IPS-11a (cell line): ENCODE data around the gene PRKG1.
"Not testable (repeated sequence)": the region's sequence is repeated elsewhere in the genome, so short reads cannot be mapped to it uniquely, and the experiment has no call there.

Experiments used
- H3K4me3 ChIP-seq: one replicate; pipeline ENCODE4 v1.5.1; 2013; ENCODE audit warnings: low read depth, low read length, control low read depth

The PRKG1 gene

DNA sequence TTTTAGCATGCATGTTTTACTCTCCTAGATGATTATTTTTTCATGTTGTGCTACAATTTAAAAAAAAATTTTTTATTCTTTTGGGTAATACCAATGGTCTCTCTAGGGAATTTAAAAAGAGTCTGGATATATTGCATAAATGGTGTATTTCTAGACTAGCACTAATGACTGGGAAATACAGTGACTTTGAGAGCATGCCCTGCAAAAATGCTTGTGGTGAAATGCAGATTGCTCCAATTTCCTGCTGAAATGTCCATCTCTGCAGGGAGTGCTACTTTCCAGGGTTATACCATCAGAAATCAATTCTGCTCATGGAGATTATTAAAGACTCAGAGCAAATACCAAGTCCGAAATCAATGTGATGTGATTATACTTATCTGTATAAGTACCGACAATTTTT, 186.1 kb downstream of the PRKG1 start:
- H3K4me3 ChIP-seq = no peak overlapping the region

DNA sequence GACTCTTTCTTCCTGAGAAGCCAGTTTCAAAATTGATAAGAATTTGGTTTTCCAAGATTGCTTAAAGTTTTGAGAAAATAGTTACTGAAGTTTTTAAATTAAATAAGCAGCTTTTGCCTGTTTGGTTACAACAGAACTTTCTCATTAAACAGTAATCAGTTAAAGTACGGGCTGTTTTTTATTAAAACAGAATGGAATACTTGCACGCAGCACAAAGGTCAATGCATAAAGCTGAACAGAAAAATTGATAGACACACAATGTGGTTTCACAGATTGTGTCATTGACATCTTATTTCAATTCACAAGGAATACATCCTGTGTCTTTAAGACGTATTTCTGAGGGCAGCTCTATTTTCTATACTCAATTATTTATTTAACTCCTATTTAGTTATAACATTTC, 192.2 kb downstream of the PRKG1 start:
- H3K4me3 ChIP-seq = no peak overlapping the region

DNA sequence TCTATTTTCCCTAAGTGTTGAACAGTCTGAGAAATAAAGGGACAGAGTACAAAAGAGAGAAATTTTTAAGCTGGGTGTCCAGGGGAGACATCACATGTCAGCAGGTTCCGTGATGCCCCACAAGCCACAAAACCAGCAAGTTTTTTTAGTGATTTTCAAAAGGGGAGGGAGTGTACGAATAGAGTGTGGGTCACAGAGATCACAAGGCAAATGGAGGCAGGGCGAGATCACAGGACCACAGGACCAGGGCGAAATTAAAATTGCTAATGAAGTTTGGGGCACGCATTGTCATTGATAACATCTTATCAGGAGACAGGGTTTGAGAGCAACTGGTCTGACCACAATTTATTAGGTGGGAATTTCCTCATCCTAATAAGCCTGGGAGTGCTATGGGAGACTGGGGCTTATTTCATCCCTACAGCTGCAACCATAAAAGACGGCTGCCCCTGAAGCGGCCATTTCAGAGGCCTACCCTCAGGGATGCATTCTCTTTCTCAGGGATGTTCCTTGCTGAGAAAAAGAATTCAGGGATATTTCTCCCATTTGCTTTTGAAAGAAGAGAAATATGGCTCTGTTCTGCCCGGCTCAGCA, 193.8 kb downstream of the PRKG1 start:
- H3K4me3 ChIP-seq = not testable (repeated sequence)

DNA sequence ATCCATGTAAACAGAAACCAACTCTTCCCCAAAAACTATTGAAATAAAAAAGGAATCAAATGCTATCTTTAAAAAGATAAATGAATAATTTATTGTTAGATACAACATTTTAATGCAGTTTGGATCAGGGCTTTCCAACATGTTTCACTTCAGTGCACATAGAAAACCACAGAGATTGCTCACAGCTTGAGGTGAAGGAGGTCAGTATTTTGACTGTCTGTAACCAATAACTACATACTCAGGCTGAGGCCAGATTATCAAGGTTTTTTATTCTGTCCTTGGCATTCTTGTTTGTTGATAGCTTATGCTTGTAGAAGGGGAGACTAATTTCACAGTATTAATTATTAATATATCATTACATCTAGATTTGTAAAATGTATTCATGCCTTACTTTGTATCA, 195.5 kb downstream of the PRKG1 start:
- H3K4me3 ChIP-seq = no peak overlapping the region

DNA sequence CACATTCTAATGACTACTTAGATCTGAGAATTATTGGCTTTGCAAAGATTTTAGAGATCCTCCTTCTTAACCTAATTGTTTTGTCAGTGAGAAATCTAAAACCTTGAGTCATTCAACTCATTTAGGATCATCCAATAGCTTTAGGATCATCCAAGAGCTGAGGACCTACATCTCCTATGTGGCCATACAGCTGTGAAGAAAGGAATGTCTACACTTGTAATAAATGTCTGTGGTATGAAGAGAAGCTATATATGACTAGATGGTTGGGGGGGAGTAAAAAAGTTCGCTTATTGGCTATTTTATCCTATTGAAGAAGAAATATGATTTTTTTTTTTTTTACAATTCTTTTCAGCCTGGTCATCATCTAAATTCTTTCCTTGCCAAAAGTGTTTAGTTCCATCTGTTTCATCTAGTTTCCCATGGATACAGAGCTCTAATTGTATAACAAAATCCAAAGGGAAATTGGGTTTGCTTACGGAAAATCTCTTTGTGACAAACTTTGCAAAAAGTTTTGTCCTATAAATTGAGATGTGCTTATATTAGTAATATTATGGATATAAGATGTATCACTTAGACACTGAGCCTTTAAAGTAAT, 196.7 kb downstream of the PRKG1 start:
- no peak overlapping the region for H3K4me3 ChIP-seq

DNA sequence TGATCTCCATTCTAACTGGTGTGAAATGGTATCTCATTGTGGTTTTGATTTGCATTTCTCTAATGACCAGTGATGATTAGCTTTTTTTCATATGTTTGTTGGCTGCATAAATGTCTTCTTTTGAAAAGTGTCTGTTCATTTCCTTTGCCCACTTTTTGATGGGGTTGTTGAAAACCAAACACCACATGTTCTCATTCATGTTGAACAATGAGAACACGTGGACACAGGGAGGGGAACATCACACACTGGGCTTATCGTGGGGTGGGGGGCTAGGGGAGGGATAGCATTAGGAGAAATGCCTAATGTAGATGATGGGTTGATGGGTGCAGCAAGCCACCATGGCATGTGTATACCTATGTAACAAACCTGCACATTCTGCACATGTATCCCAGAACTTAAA, 197.8 kb downstream of the PRKG1 start:
- H3K4me3 ChIP-seq = not testable (repeated sequence)

DNA sequence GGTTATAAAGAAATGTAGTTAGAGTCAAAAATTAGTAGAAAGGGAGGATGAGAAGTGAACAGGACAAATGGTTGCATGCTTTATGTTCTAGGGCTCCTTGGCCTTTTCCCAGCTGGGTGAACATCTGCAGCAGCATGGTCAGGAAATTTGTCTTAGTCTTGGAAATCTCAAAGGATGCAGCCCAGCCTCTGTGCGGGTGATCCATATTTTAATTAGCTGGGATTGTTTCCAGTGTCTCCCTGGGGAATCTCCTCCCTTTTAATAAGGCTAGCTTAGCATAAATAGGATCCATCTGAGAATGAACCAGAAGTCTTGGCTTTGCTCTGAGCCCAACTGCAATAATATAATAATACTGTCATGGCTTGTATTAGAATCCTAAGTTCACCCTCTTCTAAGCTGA, 198.3 kb downstream of the PRKG1 start:
- no peak overlapping the region for H3K4me3 ChIP-seq

DNA sequence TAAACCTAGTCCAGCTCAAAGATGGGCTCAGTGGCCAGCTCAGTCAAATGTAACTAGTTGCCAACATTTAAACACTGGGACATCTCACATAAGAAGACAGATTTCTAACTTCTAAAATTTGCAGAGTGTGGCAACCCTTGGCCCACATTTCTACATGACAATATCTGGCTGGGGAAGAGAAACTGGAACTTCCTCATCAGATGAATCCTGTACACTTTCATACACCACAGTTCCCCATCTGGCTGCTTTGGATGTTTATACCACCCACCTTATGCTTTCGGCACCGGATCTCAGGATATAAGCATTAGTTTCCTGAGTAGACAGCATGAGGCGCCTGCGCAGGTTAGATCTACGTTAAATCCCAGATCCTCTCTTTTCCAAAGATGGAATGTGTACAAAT, 199.3 kb downstream of the PRKG1 start:
- H3K4me3 ChIP-seq = no peak overlapping the region

DNA sequence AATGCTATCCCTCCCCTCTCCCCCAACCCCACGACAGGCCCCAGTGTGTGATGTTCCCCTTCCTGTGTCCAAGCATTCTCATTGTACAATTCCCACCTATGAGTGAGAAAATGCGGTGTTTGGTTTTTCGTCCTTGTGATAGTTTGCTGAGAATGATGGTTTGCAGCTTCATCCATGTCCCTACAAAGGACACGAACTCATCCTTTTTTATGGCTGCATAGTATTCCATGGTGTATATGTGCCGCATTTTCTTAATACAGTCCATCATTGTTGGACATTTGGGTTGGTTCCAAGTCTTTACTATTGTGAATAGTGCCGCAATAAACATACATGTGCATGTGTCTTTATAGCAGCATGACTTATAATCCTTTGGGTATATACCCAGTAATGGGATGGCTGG, 201.8 kb downstream of the PRKG1 start:
- H3K4me3 ChIP-seq = not testable (repeated sequence)

DNA sequence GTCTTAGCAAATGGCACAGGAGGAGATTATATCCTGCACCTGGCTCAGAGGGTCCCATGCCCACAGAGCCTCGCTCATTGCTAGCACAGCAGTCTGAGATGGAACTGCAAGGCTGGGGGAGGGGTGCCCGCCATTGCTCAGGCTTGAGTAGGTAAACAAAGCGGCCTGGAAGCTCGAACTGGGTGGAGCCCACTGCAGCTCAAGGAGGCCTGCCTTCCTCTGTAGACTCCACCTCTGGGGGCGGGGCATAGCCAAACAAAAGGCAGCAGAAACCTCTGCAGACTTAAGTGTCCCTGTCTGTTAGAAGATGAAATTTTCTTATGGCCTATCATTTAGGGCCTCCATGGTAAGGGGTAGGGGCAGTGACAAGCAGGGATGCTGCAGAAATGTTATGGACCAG, 207.1 kb downstream of the PRKG1 start:
- H3K4me3 ChIP-seq = not testable (repeated sequence)

DNA sequence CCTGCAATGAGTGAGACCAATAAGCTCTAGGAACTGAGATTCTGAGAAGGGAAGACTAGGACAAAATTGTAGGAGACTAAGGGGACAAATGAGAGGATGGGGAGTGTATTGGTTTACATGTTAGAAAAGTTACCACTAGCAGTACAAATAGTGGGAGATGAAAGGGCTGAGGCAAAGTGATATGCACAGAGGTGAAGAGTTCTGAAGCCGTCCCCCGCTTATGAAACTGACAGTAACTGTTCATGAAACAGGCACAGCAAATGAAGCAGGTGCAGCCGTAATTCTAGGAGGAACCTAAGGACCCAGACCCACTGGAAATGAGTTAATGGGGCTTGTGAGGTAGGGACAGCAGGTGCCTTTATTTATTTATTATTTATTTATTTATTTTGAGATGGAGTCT, 211.3 kb downstream of the PRKG1 start:
- H3K4me3 ChIP-seq = no peak overlapping the region

DNA sequence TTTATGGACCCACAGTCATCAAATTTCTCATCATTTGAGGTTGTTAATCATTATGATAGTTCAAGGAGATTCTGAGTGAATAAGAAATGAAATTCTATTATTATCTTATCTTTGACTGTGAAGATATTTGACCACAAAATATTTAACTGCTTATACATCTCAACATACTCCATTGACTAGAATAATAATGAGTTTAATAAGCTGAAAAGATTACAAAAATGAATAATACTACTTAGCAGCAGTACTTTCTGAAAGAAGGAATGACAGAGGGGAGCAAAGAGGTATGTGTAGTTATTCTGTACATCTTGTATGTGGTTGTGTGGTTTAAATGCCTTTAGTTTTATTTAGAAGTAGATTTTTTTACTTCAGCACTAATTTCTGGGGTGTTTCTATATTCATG, 214.2 kb downstream of the PRKG1 start:
- H3K4me3 ChIP-seq = no peak overlapping the region

DNA sequence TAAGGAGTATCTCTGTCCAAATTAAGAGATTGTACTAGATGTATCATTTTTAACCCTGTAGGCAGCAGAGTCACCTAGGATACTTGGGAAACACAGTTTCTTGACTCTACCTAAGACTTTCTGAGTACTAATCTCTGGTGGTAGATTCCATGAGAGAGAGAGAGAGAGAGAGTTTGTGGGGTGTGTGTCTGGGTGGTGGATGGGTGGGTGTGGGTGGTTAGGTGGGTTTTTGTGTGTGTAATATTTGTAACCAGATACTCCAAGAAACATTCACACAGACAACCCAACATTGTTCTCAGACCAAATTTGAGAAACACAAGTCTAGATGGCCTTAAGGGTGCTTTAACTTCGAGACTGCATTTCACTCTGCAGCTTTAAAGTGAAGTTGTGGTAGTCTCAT, 215.2 kb downstream of the PRKG1 start:
- H3K4me3 ChIP-seq = no peak overlapping the region

DNA sequence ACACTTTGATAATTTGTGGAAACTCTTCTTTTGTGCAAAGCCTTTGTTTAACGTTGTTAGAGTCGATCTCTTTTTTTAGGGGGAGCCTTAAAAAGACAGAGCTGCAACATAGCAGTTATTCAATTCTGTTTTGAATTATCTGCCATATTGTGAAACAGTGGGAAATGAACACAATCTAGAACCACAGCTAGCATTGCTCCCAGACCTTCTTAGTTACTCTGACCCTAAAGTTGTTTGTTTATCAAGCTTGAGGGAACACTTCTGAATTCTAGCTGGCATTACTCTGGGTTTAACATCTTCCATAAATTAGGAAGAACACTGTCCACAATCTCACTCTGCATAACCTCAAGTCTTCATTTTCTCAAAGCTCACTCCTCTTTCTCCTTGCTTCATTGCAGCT, 217.7 kb downstream of the PRKG1 start:
- no peak overlapping the region for H3K4me3 ChIP-seq

DNA sequence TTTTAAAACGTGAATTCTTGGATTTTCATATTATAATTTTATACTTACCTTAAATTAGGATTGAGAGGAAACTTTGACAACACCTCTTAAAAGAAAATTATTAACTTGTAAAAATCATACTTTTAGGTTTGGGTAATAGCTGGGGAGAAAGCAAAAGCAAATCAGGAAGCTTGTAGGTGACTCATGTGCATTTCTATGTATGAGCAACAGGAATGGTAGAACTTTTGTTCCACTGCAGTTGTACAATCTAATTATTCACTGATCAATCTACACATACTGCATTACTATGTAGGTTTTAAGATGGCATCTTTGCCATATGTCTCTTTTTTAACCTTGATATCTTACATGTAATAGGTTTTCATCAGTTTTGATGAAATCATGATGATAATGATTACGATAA, 223.2 kb downstream of the PRKG1 start:
- H3K4me3 ChIP-seq = no peak overlapping the region

DNA sequence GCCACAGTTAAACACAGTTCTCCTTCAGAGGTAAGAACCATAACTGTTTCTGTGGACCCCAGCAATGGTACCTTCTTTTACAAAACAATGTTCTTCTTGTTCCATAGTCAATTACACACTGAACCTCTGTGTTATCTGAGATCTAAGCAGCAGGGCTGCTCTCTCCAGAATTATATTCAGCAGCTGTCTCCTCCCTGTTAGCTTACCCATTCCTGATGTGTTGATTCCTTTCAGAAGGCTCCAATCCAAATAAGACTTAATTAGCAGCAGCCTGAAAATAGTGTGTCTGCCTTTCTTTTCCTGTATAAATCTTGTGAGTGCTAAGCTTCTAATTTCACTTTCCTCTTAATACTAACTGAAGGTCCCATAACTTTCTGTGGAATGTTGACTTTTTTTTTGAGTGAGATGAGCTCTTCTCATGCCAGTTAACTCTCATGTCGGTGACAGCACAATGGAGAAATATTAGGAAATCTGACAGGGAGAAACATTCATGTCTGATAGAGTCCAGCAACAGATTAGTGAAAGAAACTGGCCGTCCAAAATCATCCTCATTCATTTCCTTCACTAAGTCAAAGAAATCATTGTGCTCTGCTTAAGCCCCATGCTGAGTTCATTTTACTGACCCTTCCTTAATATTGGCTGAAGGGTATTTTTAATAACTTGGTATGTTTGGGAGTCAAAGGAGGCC, 226.5 kb downstream of the PRKG1 start:
- no peak overlapping the region for H3K4me3 ChIP-seq

DNA sequence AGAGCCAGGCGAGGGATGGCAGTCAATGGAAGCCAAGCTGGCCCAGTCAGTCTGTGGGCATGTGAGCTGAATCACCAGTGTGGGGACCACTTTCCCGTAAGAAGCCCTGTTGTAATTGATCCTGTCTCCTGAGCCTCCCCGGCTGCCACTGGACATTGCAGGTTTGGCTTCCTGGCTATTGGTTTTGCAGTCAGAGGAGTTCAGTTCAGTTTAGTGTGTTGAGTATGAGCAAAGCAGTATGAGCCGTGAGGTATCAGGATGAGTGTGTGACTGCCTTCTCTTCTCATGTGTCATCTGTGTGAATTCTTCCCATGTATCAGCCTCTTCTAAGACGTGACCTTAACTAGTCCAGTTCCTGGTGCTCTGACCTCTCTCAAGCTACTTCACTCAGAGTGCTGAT, 227.4 kb downstream of the PRKG1 start:
- H3K4me3 ChIP-seq = no peak overlapping the region

DNA sequence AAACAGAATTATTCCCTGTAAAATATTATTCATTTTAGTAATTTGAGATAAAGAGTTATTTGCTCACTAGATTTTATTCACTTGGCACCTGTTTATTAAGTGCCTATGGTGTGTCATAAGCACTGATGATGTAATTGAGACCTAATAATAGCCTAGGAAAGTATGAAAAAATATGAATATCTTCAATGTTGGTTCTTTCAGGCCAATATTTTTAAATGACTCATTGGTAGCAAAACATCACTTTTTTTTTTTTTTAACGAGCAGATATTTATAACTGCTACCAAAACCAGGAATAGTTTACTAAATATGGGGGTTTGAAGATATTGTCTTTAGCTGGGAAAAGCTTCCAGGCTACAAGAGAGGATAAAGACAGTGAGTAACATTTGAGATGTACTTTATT, 228.0 kb downstream of the PRKG1 start:
- no peak overlapping the region for H3K4me3 ChIP-seq

DNA sequence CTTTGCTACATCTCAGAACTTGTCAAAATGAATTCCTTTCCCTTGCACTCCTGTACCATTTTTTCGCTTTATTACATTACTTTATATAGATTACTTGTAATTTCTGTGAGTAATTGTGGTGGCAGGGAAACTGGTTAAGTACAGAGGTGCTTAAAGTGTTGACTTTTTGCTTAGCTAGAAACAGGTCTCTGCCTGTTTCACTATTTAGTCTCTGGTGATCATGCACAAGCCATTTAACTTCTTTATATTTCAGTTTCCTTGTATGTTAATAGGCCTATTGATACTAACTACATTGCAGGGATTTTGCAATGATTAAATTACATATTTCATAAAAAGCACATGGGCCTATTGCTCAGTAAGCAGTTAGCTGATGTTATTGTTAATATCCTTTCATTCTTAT, 233.8 kb downstream of the PRKG1 start:
- H3K4me3 ChIP-seq = no peak overlapping the region

DNA sequence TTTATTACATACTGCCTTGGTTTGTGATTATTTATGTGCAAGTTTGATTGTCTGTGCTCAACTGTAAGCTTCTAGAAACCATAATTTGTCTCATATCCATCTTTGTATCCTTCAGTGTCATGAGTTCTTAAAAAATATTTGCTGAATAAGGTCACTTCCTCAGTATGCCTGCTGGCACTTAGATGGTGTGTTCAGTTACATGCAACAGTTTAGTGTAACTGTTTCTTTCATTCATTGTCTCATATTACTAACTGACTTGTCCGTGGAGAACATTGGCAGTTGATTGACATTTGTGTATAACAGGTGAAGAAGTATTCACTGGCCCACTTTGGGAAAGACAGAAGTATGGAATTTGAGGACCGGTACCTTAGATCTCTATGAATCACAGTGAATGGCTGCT, 236.9 kb downstream of the PRKG1 start:
- H3K4me3 ChIP-seq = no peak overlapping the region

DNA sequence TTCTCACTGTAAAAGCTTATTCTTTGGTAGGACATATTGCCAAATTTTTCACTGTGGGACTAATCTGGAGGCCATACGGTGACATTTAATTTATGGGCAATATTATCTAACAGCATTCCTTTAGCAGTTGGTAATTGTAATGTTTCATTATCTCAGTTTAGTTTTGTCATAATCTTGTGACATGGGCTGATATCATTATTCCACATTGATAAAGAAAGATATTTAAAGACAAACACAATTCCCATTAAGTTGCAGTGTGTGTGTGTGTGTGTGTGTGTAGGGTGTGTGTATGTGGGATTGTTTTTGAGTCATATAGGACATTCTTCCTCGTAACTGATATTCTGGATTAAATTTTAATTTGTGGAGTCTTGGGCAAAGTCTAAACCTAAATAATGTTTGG, 238.5 kb downstream of the PRKG1 start:
- H3K4me3 ChIP-seq = no peak overlapping the region

DNA sequence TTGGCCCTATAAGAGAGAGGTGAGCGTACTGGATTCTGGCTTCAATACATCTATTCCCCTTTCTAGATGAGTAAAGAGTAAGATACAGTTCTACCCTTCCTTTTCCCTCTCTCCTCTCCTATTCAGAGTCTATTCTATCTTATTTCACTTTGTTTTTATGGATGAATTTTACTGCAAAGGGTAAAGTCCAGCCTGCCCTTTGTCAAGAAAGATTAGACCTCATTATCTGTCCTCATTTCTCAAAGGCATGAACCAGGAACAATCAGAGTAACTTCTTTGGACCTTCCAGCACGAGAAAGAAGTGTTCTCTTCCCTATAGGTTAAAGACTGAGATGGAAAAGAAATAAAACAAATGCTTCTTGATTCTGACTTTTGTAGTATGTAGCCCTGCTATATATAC, 239.0 kb downstream of the PRKG1 start:
- no peak overlapping the region for H3K4me3 ChIP-seq
